Effector memory CD8-positive, alpha-beta T cell (primary cell): ENCODE results near the gene PARP6.

Experiments used
- ATAC-seq: fragments of 150-1000 bp; cut with Tn5 transposase; replicated peaks from 2 replicates; pipeline ENCODE4 v1.10.0; 2021; ENCODE audit warnings: mild to moderate bottlenecking, moderate library complexity
- DNase-seq, 3 experiments: peaks; one replicate each; pipeline ENCODE4 v3.0.0; 2021
- H3K27ac Mint-ChIP-seq, 2 donors: one replicate each; pipeline ENCODE4 v1.8.0; 2022; ENCODE audit warnings: mild to moderate bottlenecking in 2 of 2, mixed read lengths in 2 of 2, moderate library complexity in 2 of 2
- H3K27me3 Mint-ChIP-seq, 2 donors: one replicate each; pipeline ENCODE4 v1.8.0; 2022; ENCODE audit warnings: mixed read lengths in 2 of 2
- H3K36me3 Mint-ChIP-seq: one replicate; pipeline ENCODE4 v1.8.0; 2022; ENCODE audit warnings: mild to moderate bottlenecking, moderate library complexity, mixed read lengths; ENCODE audit not compliant: insufficient read depth
- H3K4me1 Mint-ChIP-seq, 2 donors: one replicate each; pipeline ENCODE4 v1.8.0; 2022; ENCODE audit warnings: low read depth in 2 of 2, mixed read lengths in 2 of 2
- H3K4me3 Mint-ChIP-seq, 2 donors: one replicate each; pipeline ENCODE4 v1.8.0; 2022; ENCODE audit warnings: mild to moderate bottlenecking in 2 of 2, mixed read lengths in 2 of 2, moderate library complexity in 2 of 2
- H3K9me3 Mint-ChIP-seq, 2 donors: one replicate each; pipeline ENCODE4 v1.8.0; 2022; ENCODE audit warnings: mixed read lengths in 2 of 2

The PARP6 gene

GRCh38 chr15:72197460-72198355 lies 74.6 kb downstream of the PARP6 start, which contains the start of gene GRAMD2A:
GRAMD2A (minus strand) TSS chr15:72197787.
- H3K36me3 Mint-ChIP-seq = peaks cover 35% of the 10 kb centered on the region
- H3K27me3 Mint-ChIP-seq = peaks cover 15 to 22% of the 10 kb centered on the region in 2 donors
- ATAC-seq = peak; percentile 40
- DNase-seq = no peak
- peak within 1 kb of the TSS; percentile 66 to 69 for H3K4me3 Mint-ChIP-seq
- no peaks in the 10 kb centered on the region for H3K9me3 Mint-ChIP-seq
- no peak within 1 kb of the TSS for H3K27ac Mint-ChIP-seq
- peaks cover 4% of the 10 kb centered on the region in 2 donors for H3K4me1 Mint-ChIP-seq

GRCh38 chr15:72197041-72197459 lies 75.3 kb downstream of the PARP6 start:
- H3K36me3 Mint-ChIP-seq = peaks cover 31% of the 10 kb centered on the region
- peaks cover 4% of the 10 kb centered on the region in 2 donors for H3K4me1 Mint-ChIP-seq
- ATAC-seq = no peak

GRCh38 chr15:72196409-72197040 lies 75.8 kb downstream of the PARP6 start:
- H3K27ac Mint-ChIP-seq = no peak overlapping the region
- peaks cover 4% of the 10 kb centered on the region in 2 donors for H3K4me1 Mint-ChIP-seq
- no peak for ATAC-seq
- H3K9me3 Mint-ChIP-seq = no peaks in the 10 kb centered on the region
- peak overlapping the region in 1 of 2 donors; percentile 52 for H3K4me3 Mint-ChIP-seq
- peaks cover 15 to 22% of the 10 kb centered on the region in 2 donors for H3K27me3 Mint-ChIP-seq
- DNase-seq = no peak
- H3K36me3 Mint-ChIP-seq = peaks cover 27% of the 10 kb centered on the region

More at GRCh38 chr15:72197041-72197459, 75.3 kb downstream of the PARP6 start:
- no peak for DNase-seq
- Mint-ChIP-seq H3K9me3 (no peaks in the 10 kb centered on the region), H3K27ac (no peak overlapping the region), H3K27me3 (peaks cover 15 to 22% of the 10 kb centered on the region in 2 donors), H3K4me3 (peak overlapping the region; percentile 33 to 52)

- no peak overlapping the region for H3K27ac Mint-ChIP-seq
- DNase-seq = no peak
- peaks cover 21 to 29% of the 10 kb centered on the region in 2 donors for H3K27me3 Mint-ChIP-seq
- no peak overlapping the region for H3K4me3 Mint-ChIP-seq
- peaks cover 4% of the 10 kb centered on the region in 2 donors for H3K4me1 Mint-ChIP-seq
- no peak for ATAC-seq
- H3K36me3 Mint-ChIP-seq = peaks cover 19% of the 10 kb centered on the region
- H3K9me3 Mint-ChIP-seq = no peaks in the 10 kb centered on the region
Observed at GRCh38 chr15:72195101-72195511, 77.2 kb downstream of the PARP6 start.

GRCh38 chr15:72193836-72194396 lies 78.4 kb downstream of the PARP6 start:
- Mint-ChIP-seq H3K27me3 (peaks cover 21 to 32% of the 10 kb centered on the region in 2 donors), H3K36me3 (peaks cover 11% of the 10 kb centered on the region), H3K4me1 (peaks cover 4% of the 10 kb centered on the region in 2 donors), H3K9me3 (no peaks in the 10 kb centered on the region), H3K4me3 (no peak overlapping the region), H3K27ac (no peak overlapping the region)
- ATAC-seq = no peak
- DNase-seq = no peak

GRCh38 chr15:72192416-72192815 lies 79.9 kb downstream of the PARP6 start:
- ATAC-seq (no peak), DNase-seq (no peak)
- peaks cover 3% of the 10 kb centered on the region for H3K36me3 Mint-ChIP-seq
- H3K27ac Mint-ChIP-seq = no peak overlapping the region
- H3K4me1 Mint-ChIP-seq = no peaks in the 10 kb centered on the region
- H3K27me3 Mint-ChIP-seq = peaks cover 16 to 21% of the 10 kb centered on the region in 2 donors
- no peaks in the 10 kb centered on the region for H3K9me3 Mint-ChIP-seq
- H3K4me3 Mint-ChIP-seq = no peak overlapping the region
